HCT116 (cell line): ENCODE measurements around the gene TIMM13. TPM values are rescaled to one million over a fixed set of nuclear protein-coding genes. Genes with fewer than 3 reads are reported as not detected.

Experiments used
- ATAC-seq: fragments of 200-7000 bp; cut with Tn5 transposase; 2 replicates; pipeline ENCODE4 v1.9.1; 2020; ENCODE audit warnings: mild to moderate bottlenecking, moderate library complexity
- BruUV-seq: library from RNA; stranded (reverse); fragments of 400-500 nt; replicated peaks from 2 replicates; lab custom pipeline; 2021; lab: Mats Ljungman, UMichigan
- CTCF ChIA-PET: fragments of 300-600 bp; sonication (Branson Sonifier 250); formaldehyde crosslinking; loops from one replicate; lab custom pipeline; 2021; ENCODE audit warnings: antibody characterized with exemption; lab: Charles Lee
- POLR2A ChIA-PET: fragments of 300-600, 350-600 bp; sonication (Branson Sonifier 250); formaldehyde crosslinking; loops from one replicate; lab custom pipeline; 2021; ENCODE audit warnings: antibody characterized with exemption; lab: Charles Lee
- RAD21 ChIA-PET, 2 experiments: fragments of 300-600 bp; sonication (Branson Sonifier 250); formaldehyde crosslinking; loops; one replicate each; lab custom pipeline; 2023; ENCODE audit warnings: low total read pairs in 2 of 2; ENCODE audit not compliant: uncharacterized antibody in 2 of 2, unreplicated experiment in 2 of 2, low non-redundant PET in 1 of 2; lab: Charles Lee
- DNase-seq: peaks from one replicate; pipeline ENCODE4 v3.0.0-alpha.2; 2010; ENCODE audit warnings: low read depth, low spot score
- H2AFZ ChIP-seq: fragments of 200-600 bp; shearing (Covaris generic), sonication (generic); 2 replicates; pipeline ENCODE4 v1.6.1; 2017; ENCODE audit warnings: low read depth, mixed run types, mixed read lengths, antibody characterized with exemption, low read length; ENCODE audit not compliant: poor library complexity, severe bottlenecking
- H3K27ac ChIP-seq: 2 replicates; pipeline ENCODE4 v1.5.1; 2012; ENCODE audit warnings: low read depth, low read length
- H3K27me3 ChIP-seq: fragments of 200-600 bp; sonication (generic); 2 replicates; pipeline ENCODE4 v1.6.1; 2016; ENCODE audit warnings: mixed run types, low read length, mixed read lengths; ENCODE audit not compliant: insufficient read depth
- H3K36me3 ChIP-seq, 2 experiments: fragments of 200-500 bp in 1 of 2; fragments of 200-600 bp in 1 of 2; sonication (Bioruptor generic) in 1 of 2; sonication (generic) in 1 of 2; 2 replicates each; pipeline versions ENCODE4 v1.5.1 to v1.6.1; 2014 to 2016; ENCODE audit warnings: low read length in 2 of 2, inconsistent platforms in 1 of 2, mixed read lengths in 1 of 2, mixed run types in 1 of 2; ENCODE audit not compliant: insufficient read depth in 2 of 2, control insufficient read depth in 1 of 2
- H3K4me1 ChIP-seq, 2 experiments: fragments of 200-600 bp in 1 of 2; sonication (generic) in 1 of 2; 2 replicates each; pipeline versions ENCODE4 v1.5.1 to v1.6.1; 2012 to 2017; ENCODE audit warnings: low read length in 2 of 2, inconsistent platforms in 1 of 2, mild to moderate bottlenecking in 1 of 2, mixed read lengths in 1 of 2, mixed run types in 1 of 2, moderate library complexity in 1 of 2; ENCODE audit not compliant: insufficient read depth in 2 of 2, control insufficient read depth in 1 of 2
- H3K4me2 ChIP-seq: fragments of 200-600 bp; sonication (generic); 2 replicates; pipeline ENCODE4 v1.6.1; 2017; ENCODE audit warnings: mixed run types, low read length, mixed read lengths
- H3K4me3 ChIP-seq, 2 experiments: fragments of 200-600 bp in 1 of 2; sonication (generic) in 1 of 2; replicated peaks in 1 of 2; 2 replicates each; pipeline ENCODE4 v1.5.1; 2011 to 2016; ENCODE audit warnings: low read length in 2 of 2, control low read depth in 1 of 2, low read depth in 1 of 2, mild to moderate bottlenecking in 1 of 2, mixed read lengths in 1 of 2, mixed run types in 1 of 2
- H3K79me2 ChIP-seq: fragments of 200-600 bp; sonication (generic); 2 replicates; pipeline ENCODE4 v1.6.1; 2017; ENCODE audit warnings: mild to moderate bottlenecking, mixed run types, low read length, moderate library complexity, mixed read lengths; ENCODE audit not compliant: insufficient read depth
- H3K9ac ChIP-seq: fragments of 200-600 bp; sonication (generic); 2 replicates; pipeline ENCODE4 v1.6.1; 2016; ENCODE audit warnings: low read length, mixed read lengths
- H3K9me2 ChIP-seq: fragments of 200-600 bp; sonication (generic), shearing (Covaris generic); 2 replicates; pipeline ENCODE4 v1.6.1; 2017; ENCODE audit warnings: mixed run types, mild to moderate bottlenecking, moderate library complexity; ENCODE audit not compliant: insufficient read depth
- H3K9me3 ChIP-seq, 2 experiments: fragments of 200-500 bp in 1 of 2; fragments of 200-600 bp in 1 of 2; sonication (Bioruptor generic) in 1 of 2; sonication (generic) in 1 of 2; 2 replicates each; pipeline ENCODE4 v1.6.1; 2014 to 2017; ENCODE audit warnings: low read length in 2 of 2, mixed read lengths in 2 of 2, inconsistent platforms in 1 of 2, low read depth in 1 of 2, mild to moderate bottlenecking in 1 of 2, mixed run types in 1 of 2, moderate library complexity in 1 of 2; ENCODE audit not compliant: control insufficient read depth in 1 of 2, insufficient read depth in 1 of 2
- H4K20me1 ChIP-seq: fragments of 200-600 bp; sonication (generic), shearing (Covaris generic); 2 replicates; pipeline ENCODE4 v1.6.1; 2017; ENCODE audit warnings: mixed run types, mild to moderate bottlenecking, moderate library complexity; ENCODE audit not compliant: insufficient read depth
- ATF3 ChIP-seq: IDR thresholded peaks from 2 replicates; pipeline ENCODE4 v1.6.1; 2012
- CBX3 ChIP-seq: IDR thresholded peaks from 2 replicates; pipeline ENCODE4 v1.6.1; 2012; ENCODE audit warnings: low read depth
- CTCF ChIP-seq, 3 experiments: fragments of 200-600 bp in 1 of 3; sonication (generic) in 1 of 3; IDR thresholded peaks in 2 of 3; conservative IDR thresholded peaks in 1 of 3; 2 replicates each; pipeline ENCODE4 v1.5.1; 2012 to 2017; ENCODE audit warnings: low read depth in 2 of 3, low read length in 2 of 3, antibody characterized with exemption in 1 of 3, borderline replicate concordance in 1 of 3, control low read depth in 1 of 3, mild to moderate bottlenecking in 1 of 3, mixed read lengths in 1 of 3, mixed run types in 1 of 3, moderate library complexity in 1 of 3; ENCODE audit not compliant: insufficient read depth in 1 of 3
- EGR1 ChIP-seq: IDR thresholded peaks from 2 replicates; pipeline ENCODE4 v1.6.1; 2012; ENCODE audit warnings: low read depth
- ELF1 ChIP-seq: IDR thresholded peaks from 2 replicates; pipeline ENCODE4 v1.6.1; 2012; ENCODE audit warnings: low read depth, borderline replicate concordance
- JUND ChIP-seq: IDR thresholded peaks from 2 replicates; pipeline ENCODE4 v1.6.1; 2012
- MAX ChIP-seq: IDR thresholded peaks from 2 replicates; pipeline ENCODE4 v1.6.1; 2012
- POLR2A ChIP-seq: IDR thresholded peaks from 2 replicates; pipeline ENCODE4 v1.7.0; 2011; ENCODE audit warnings: borderline replicate concordance; ENCODE audit not compliant: insufficient read depth, insufficient read length; ENCODE audit errors: extremely low read depth
- POLR2AphosphoS5 ChIP-seq: IDR thresholded peaks from 2 replicates; pipeline ENCODE4 v1.6.1; 2011; ENCODE audit warnings: mild to moderate bottlenecking, low read depth, low read length, moderate library complexity
- RAD21 ChIP-seq: IDR thresholded peaks from 2 replicates; pipeline ENCODE4 v1.6.1; 2012; ENCODE audit warnings: low read depth, mild to moderate bottlenecking
- SIN3A ChIP-seq: IDR thresholded peaks from 2 replicates; pipeline ENCODE4 v1.6.1; 2012; ENCODE audit warnings: low read depth
- SP1 ChIP-seq: IDR thresholded peaks from 2 replicates; pipeline ENCODE4 v1.6.1; 2012; ENCODE audit warnings: low read depth
- TCF7L2 ChIP-seq: IDR thresholded peaks from 2 replicates; pipeline ENCODE4 v1.7.0; 2011; ENCODE audit warnings: borderline replicate concordance, inconsistent platforms; ENCODE audit not compliant: insufficient read depth, insufficient read length; ENCODE audit errors: extremely low read depth
- YY1 ChIP-seq: IDR thresholded peaks from 2 replicates; pipeline ENCODE4 v1.6.1; 2011; ENCODE audit warnings: low read length, low read depth, moderate library complexity, mild to moderate bottlenecking; ENCODE audit not compliant: insufficient replicate concordance; ENCODE audit errors: extremely low read depth
- ZBTB33 ChIP-seq: IDR thresholded peaks from 2 replicates; pipeline ENCODE4 v1.6.1; 2011; ENCODE audit warnings: mild to moderate bottlenecking, low read length, moderate library complexity; ENCODE audit not compliant: insufficient replicate concordance; ENCODE audit errors: extremely low read depth
- ZFX ChIP-seq: fragments of 450-650 bp; IDR thresholded peaks from 2 replicates; pipeline ENCODE4 v1.6.1; 2017
- ZNF274 ChIP-seq: fragments of 200-500 bp; sonication (Bioruptor generic); IDR thresholded peaks from 2 replicates; pipeline ENCODE4 v1.6.1; 2014; ENCODE audit warnings: mild to moderate bottlenecking, low read depth, low read length, inconsistent platforms
- intact Hi-C: fragments of 100-400 bp; cut with micrococcal nuclease; formaldehyde crosslinking; loops from 2 replicates; pipeline ENCODE4 v1.10.0; 2022
- total RNA-seq: library from RNA; stranded (reverse); gene quantifications from one replicate; pipeline ENCODE4 v1.2.1, GENCODE V29; 2021; ENCODE audit not compliant: unreplicated experiment

TIMM13 gene
- total RNA-seq, 1 experiment from 2014 or later: 151 TPM

GRCh38 chr19:2453431-2454025 is 26.1 kb upstream of the TIMM13 start:
- TF ChIP-seq ELF1 (no peak), ATF3 (no peak), RAD21 (no peak), TCF7L2 (no peak), SP1 (no peak), EGR1 (no peak), CBX3 (no peak), CTCF (IDR thresholded peaks at IDR 0.05 in 2 of 3, conservative IDR thresholded peaks at IDR 0.05 in 1 of 3; ENCODE audit: borderline replicate concordance in 1 of 3, insufficient read depth in 1 of 3, low read depth in 2 of 3, low read length in 2 of 3) (no peak), POLR2A (no peak), JUND (no peak), POLR2AphosphoS5 (no peak), SIN3A (no peak), MAX (no peak), ZBTB33 (no peak), ZFX (no peak), ZNF274 (no peak), YY1 (no peak)
- H4K20me1 ChIP-seq: peaks cover 9% of the 10 kb centered on the region; the same call in 1 of the 2 replicates
- peaks cover 0 to 14% of the 10 kb centered on the region in 2 experiments for H3K36me3 ChIP-seq
- no peaks in the 10 kb centered on the region for H3K27me3 ChIP-seq
- no peak overlapping the region for H2AFZ ChIP-seq
- no peak overlapping the region for H3K9ac ChIP-seq
- H3K9me3 ChIP-seq: no peaks in the 10 kb centered on the region
- no peak overlapping the region; the same call in 1 of the 2 replicates for H3K27ac ChIP-seq
- H3K4me1 ChIP-seq: peaks cover 0 to 24% of the 10 kb centered on the region in 2 experiments; a peak in 3 of 4 replicates
- H3K79me2 ChIP-seq: peaks cover 84% of the 10 kb centered on the region
- ChIA-PET POLR2A (interaction anchor here (0.7 to 1.6 kb wide), 3 partner anchors 22 to 165 kb away, joined by 3 to 6 read pairs (median 4); partner anchors contain the start of gene GADD45B), RAD21 (no interaction called here), CTCF (no interaction called here)
- no peaks in the 10 kb centered on the region for H3K9me2 ChIP-seq
- no peak for DNase-seq
- ATAC-seq: no peak
- no peak overlapping the region for H3K4me3 ChIP-seq
- intact Hi-C loops: no loop called here
- H3K4me2 ChIP-seq: no peak overlapping the region
- BruUV-seq: no TSS peak
